ENCODE measurements around the gene FBRSL1.

FBRSL1 gene

GRCh38 chr12:132484891-132485441, 5.0 kb upstream of the FBRSL1 start:
- H3K4me3 ChIP-seq (ENCODE audit: low read depth, low read length), result no peak overlapping the region
- DNase-seq (ENCODE audit: low read depth), result peak; percentile 23
- TF ChIP-seq CTCF (conservative IDR thresholded peaks at IDR 0.05; ENCODE audit: low read depth, low read length), result no peak

- H3K4me3 ChIP-seq (ENCODE audit: low read depth, low read length), result no peak overlapping the region
- no peak for DNase-seq (ENCODE audit: low read depth)
- no peak for TF ChIP-seq CTCF (conservative IDR thresholded peaks at IDR 0.05; ENCODE audit: low read depth, low read length)
These were observed 4.3 kb upstream of the FBRSL1 start for GRCh38 chr12:132485619-132486018.

GRCh38 chr12:132486168-132486567, 3.8 kb upstream of the FBRSL1 start:
- no peak for DNase-seq (ENCODE audit: low read depth)
- no peak for TF ChIP-seq CTCF (conservative IDR thresholded peaks at IDR 0.05; ENCODE audit: low read depth, low read length)
- no peak overlapping the region for H3K4me3 ChIP-seq (ENCODE audit: low read depth, low read length)

- no peak for DNase-seq (ENCODE audit: low read depth)
- TF ChIP-seq CTCF (conservative IDR thresholded peaks at IDR 0.05; ENCODE audit: low read depth, low read length), result no peak
- H3K4me3 ChIP-seq (ENCODE audit: low read depth, low read length), result no peak overlapping the region
These were observed 3.4 kb upstream of the FBRSL1 start for GRCh38 chr12:132486576-132486975.

GRCh38 chr12:132487311-132487741, 2.6 kb upstream of the FBRSL1 start:
- TF ChIP-seq CTCF (conservative IDR thresholded peaks at IDR 0.05; ENCODE audit: low read depth, low read length), result no peak
- H3K4me3 ChIP-seq (ENCODE audit: low read depth, low read length), result no peak overlapping the region
- DNase-seq (ENCODE audit: low read depth), result no peak

- TF ChIP-seq CTCF (conservative IDR thresholded peaks at IDR 0.05; ENCODE audit: low read depth, low read length), result no peak
- no peak for DNase-seq (ENCODE audit: low read depth)
These were observed 1.5 kb upstream of the FBRSL1 start for GRCh38 chr12:132488127-132489077.

More at GRCh38 chr12:132488127-132489077, 1.5 kb upstream of the FBRSL1 start:
- no peak overlapping the region for H3K4me3 ChIP-seq (ENCODE audit: low read depth, low read length)

All from choroid plexus epithelial cell (primary cell).